H9 (cell line): ENCODE results near the gene ZMYND8. TPM values are rescaled to one million over a fixed set of nuclear protein-coding genes. Genes with fewer than 3 reads are reported as not detected.

Experiments used
- DNase-seq: peaks from one replicate; pipeline ENCODE4 v3.0.0-alpha.2; 2017
- H2AFZ ChIP-seq: one replicate; pipeline ENCODE4 v1.6.1; 2013; ENCODE audit warnings: mild to moderate bottlenecking, low read length, control low read depth, moderate library complexity
- H2AK5ac ChIP-seq: 2 replicates; pipeline ENCODE4 v1.6.1; 2013; ENCODE audit warnings: low read length, control low read depth, mixed read lengths; ENCODE audit not compliant: insufficient read length
- H2BK120ac ChIP-seq: one replicate; pipeline ENCODE4 v1.6.1; 2013; ENCODE audit warnings: low read depth, mild to moderate bottlenecking, low read length, control low read depth, inconsistent platforms; ENCODE audit not compliant: poor library complexity, severe bottlenecking
- H2BK12ac ChIP-seq: 2 replicates; pipeline ENCODE4 v1.6.1; 2013; ENCODE audit warnings: low read length, control low read depth, mixed read lengths, low read depth; ENCODE audit not compliant: insufficient read length
- H2BK15ac ChIP-seq: 2 replicates; pipeline ENCODE4 v1.6.1; 2013; ENCODE audit warnings: low read depth, low read length, control low read depth
- H2BK20ac ChIP-seq: one replicate; pipeline ENCODE4 v1.6.1; 2013; ENCODE audit warnings: low read depth, mild to moderate bottlenecking, low read length, control low read depth, inconsistent platforms; ENCODE audit not compliant: poor library complexity, severe bottlenecking
- H2BK5ac ChIP-seq: 2 replicates; pipeline ENCODE4 v1.6.1; 2013; ENCODE audit warnings: low read length, control low read depth, mixed read lengths; ENCODE audit not compliant: insufficient read length
- H3K14ac ChIP-seq: 2 replicates; pipeline ENCODE4 v1.6.1; 2013; ENCODE audit warnings: low read length, control low read depth; ENCODE audit not compliant: insufficient read depth
- H3K18ac ChIP-seq: 2 replicates; pipeline ENCODE4 v1.6.1; 2013; ENCODE audit warnings: low read depth, mild to moderate bottlenecking, mixed read lengths, low read length, control low read depth; ENCODE audit not compliant: insufficient read length
- H3K23ac ChIP-seq: 2 replicates; pipeline ENCODE4 v1.6.1; 2013; ENCODE audit warnings: low read length, control low read depth, mixed read lengths, low read depth; ENCODE audit not compliant: insufficient read length
- H3K23me2 ChIP-seq: 2 replicates; pipeline ENCODE4 v1.6.1; 2013; ENCODE audit warnings: low read depth, mild to moderate bottlenecking, mixed read lengths, low read length, control low read depth; ENCODE audit not compliant: insufficient read length, poor library complexity, severe bottlenecking
- H3K27ac ChIP-seq: 2 replicates; pipeline ENCODE4 v1.5.1; 2013; ENCODE audit warnings: low read length, control low read depth, mixed read lengths, low read depth; ENCODE audit not compliant: insufficient read length
- H3K27me3 ChIP-seq: 2 replicates; pipeline ENCODE4 v1.6.1; 2013; ENCODE audit warnings: low read length, control low read depth, inconsistent platforms; ENCODE audit not compliant: insufficient read depth
- H3K4ac ChIP-seq: 2 replicates; pipeline ENCODE4 v1.6.1; 2013; ENCODE audit warnings: low read depth, mild to moderate bottlenecking, control low read depth, inconsistent platforms, low read length, moderate library complexity
- H3K4me1 ChIP-seq: 2 replicates; pipeline ENCODE4 v1.6.1; 2013; ENCODE audit warnings: low read length, control low read depth, inconsistent platforms; ENCODE audit not compliant: insufficient read depth
- H3K4me2 ChIP-seq: 2 replicates; pipeline ENCODE4 v1.6.1; 2013; ENCODE audit warnings: low read length, control low read depth, mixed read lengths; ENCODE audit not compliant: insufficient read length, insufficient read depth
- H3K56ac ChIP-seq: 2 replicates; pipeline ENCODE4 v1.6.1; 2013; ENCODE audit warnings: low read depth, mild to moderate bottlenecking, mixed read lengths, low read length, control low read depth; ENCODE audit not compliant: insufficient read length
- H3K79me1 ChIP-seq: 2 replicates; pipeline ENCODE4 v1.6.1; 2013; ENCODE audit warnings: low read depth, mild to moderate bottlenecking, moderate library complexity, low read length, control low read depth, inconsistent platforms; ENCODE audit not compliant: insufficient read depth, poor library complexity, severe bottlenecking
- H3K79me2 ChIP-seq: 2 replicates; pipeline ENCODE4 v1.6.1; 2013; ENCODE audit warnings: low read length, control low read depth, inconsistent platforms; ENCODE audit not compliant: insufficient read depth
- H3K9ac ChIP-seq: 2 replicates; pipeline ENCODE4 v1.6.1; 2013; ENCODE audit warnings: low read length, control low read depth, mixed read lengths; ENCODE audit not compliant: insufficient read length; ENCODE audit errors: extremely low read depth
- H3K9me3 ChIP-seq: one replicate; pipeline ENCODE4 v1.6.1; 2013; ENCODE audit warnings: low read depth, low read length, inconsistent platforms; ENCODE audit not compliant: control insufficient read depth
- H3T11ph ChIP-seq: one replicate; pipeline ENCODE4 v1.6.1; 2013; ENCODE audit warnings: mild to moderate bottlenecking, low read length, control low read depth, inconsistent platforms
- H4K20me1 ChIP-seq: one replicate; pipeline ENCODE4 v1.6.1; 2013; ENCODE audit not compliant: control insufficient read depth, insufficient read length, insufficient read depth
- H4K5ac ChIP-seq: 2 replicates; pipeline ENCODE4 v1.6.1; 2013; ENCODE audit warnings: low read depth, mild to moderate bottlenecking, mixed read lengths, low read length, control low read depth; ENCODE audit not compliant: insufficient read length
- H4K8ac ChIP-seq: replicated peaks from 2 replicates; pipeline ENCODE4 v1.6.1; 2013; ENCODE audit warnings: low read length, control low read depth, mixed read lengths, low read depth; ENCODE audit not compliant: insufficient read length
- H4K91ac ChIP-seq: 2 replicates; pipeline ENCODE4 v1.6.1; 2013; ENCODE audit warnings: low read depth, mild to moderate bottlenecking, moderate library complexity, mixed read lengths, low read length, control low read depth; ENCODE audit not compliant: insufficient read length
- H3K27ac Mint-ChIP-seq, 3 experiments: 2 replicates in 2 of 3; 3 replicates in 1 of 3; pipeline ENCODE4 v1.8.0; 2020 to 2021; ENCODE audit warnings: mixed read lengths in 3 of 3, mild to moderate bottlenecking in 1 of 3, moderate library complexity in 1 of 3
- H3K27me3 Mint-ChIP-seq: 2 replicates; pipeline ENCODE4 v1.8.0; 2021; ENCODE audit warnings: low read depth, mild to moderate bottlenecking, moderate library complexity, mixed read lengths
- H3K36me3 Mint-ChIP-seq, 3 experiments: 2 replicates in 2 of 3; 3 replicates in 1 of 3; pipeline ENCODE4 v1.8.0; 2020 to 2021; ENCODE audit warnings: low read depth in 3 of 3, mixed read lengths in 3 of 3; ENCODE audit not compliant: insufficient read depth in 1 of 3
- H3K4me1 Mint-ChIP-seq, 2 experiments: 2 replicates each; pipeline ENCODE4 v1.8.0; 2020; ENCODE audit warnings: mixed read lengths in 2 of 2
- H3K4me3 Mint-ChIP-seq, 2 experiments: 2 replicates in 1 of 2; 3 replicates in 1 of 2; pipeline ENCODE4 v1.8.0; 2020 to 2021; ENCODE audit warnings: mild to moderate bottlenecking in 2 of 2, mixed read lengths in 2 of 2, moderate library complexity in 1 of 2
- H3K9me3 Mint-ChIP-seq, 2 experiments: 2 replicates in 1 of 2; 3 replicates in 1 of 2; pipeline ENCODE4 v1.8.0; 2020; ENCODE audit warnings: mild to moderate bottlenecking in 2 of 2, mixed read lengths in 2 of 2, moderate library complexity in 1 of 2
- CTCF ChIP-seq: fragments of 200-600 bp; sonication (generic); conservative IDR thresholded peaks from 3 replicates; pipeline ENCODE4 v1.8.0; 2021; ENCODE audit warnings: antibody characterized with exemption, mild to moderate bottlenecking
- WGBS: extraction: QIAGEN DNeasy Blood & Tissue Kit; methylation state at CpG from one replicate; pipeline ENCODE4 v1.1.7; 2013; ENCODE audit warnings: missing lambda C conversion rate, low lambda C conversion rate, mixed read lengths; ENCODE audit not compliant: insufficient read length; ENCODE audit errors: extremely low coverage; 5-methylcytosine and 5-hydroxymethylcytosine counted together
- total RNA-seq: library from RNA; stranded (reverse); gene quantifications from 2 replicates; pipeline ENCODE4 v1.2.1, GENCODE V29; 2021

The ZMYND8 gene
- total RNA-seq, 1 experiment from 2014 or later: 158 TPM

GRCh38 chr20:47311967-47312681 is 44.4 kb downstream of the ZMYND8 start:
- no peaks in the 10 kb centered on the region for H4K20me1 ChIP-seq
- peak overlapping the region in 1 of 2 experiments; percentile 3; a peak in 1 of 5 replicates for H3K4me3 Mint-ChIP-seq

More at GRCh38 chr20:47311967-47312681, 44.4 kb downstream of the ZMYND8 start:
- Mint-ChIP-seq H3K36me3 (peaks cover 17 to 62% (median 36%) of the 10 kb centered on the region in 3 experiments), H3K4me1 (peaks cover 54 to 62% of the 10 kb centered on the region in 2 experiments), H3K9me3 (no peaks in the 10 kb centered on the region), H3K27ac (peak overlapping the region; percentile 42 to 82 (median 78); a peak in 6 of 7 replicates), H3K27me3 (no peaks in the 10 kb centered on the region; the same call in 1 of the 2 replicates)
- WGBS: no CpG with 5 or more reads among the region's 11 CpGs
- H3K23ac ChIP-seq: no peak overlapping the region
- no peak overlapping the region for H3T11ph ChIP-seq
- H3K18ac ChIP-seq: no peak overlapping the region
- no peak for DNase-seq
- H4K91ac ChIP-seq: no peak overlapping the region
- H3K27ac ChIP-seq: no peak overlapping the region
- H2BK12ac ChIP-seq: no peak overlapping the region
- no peak overlapping the region for H3K9ac ChIP-seq
- peaks cover 18% of the 10 kb centered on the region for H3K79me1 ChIP-seq
- H3K4me2 ChIP-seq: no peak overlapping the region
- H2BK20ac ChIP-seq: no peak overlapping the region
- no peak overlapping the region for H2BK120ac ChIP-seq
- no peak overlapping the region for H2BK5ac ChIP-seq
- no peak overlapping the region for H2AFZ ChIP-seq
- no peak overlapping the region for H4K5ac ChIP-seq
- H3K4ac ChIP-seq: no peak overlapping the region
- peak; percentile 38; the same call in 2 of the 3 replicates for TF ChIP-seq CTCF
- peaks cover 44% of the 10 kb centered on the region; the same call in 1 of the 2 replicates for H3K79me2 ChIP-seq
- peaks cover 25% of the 10 kb centered on the region for H3K4me1 ChIP-seq
- H3K9me3 ChIP-seq: no peaks in the 10 kb centered on the region
- no peak overlapping the region for H2AK5ac ChIP-seq
- no peaks in the 10 kb centered on the region for H3K27me3 ChIP-seq
- no peak overlapping the region for H4K8ac ChIP-seq
- no peaks in the 10 kb centered on the region for H3K23me2 ChIP-seq
- no peak overlapping the region for H2BK15ac ChIP-seq
- H3K56ac ChIP-seq: no peak overlapping the region
- H3K14ac ChIP-seq: no peak overlapping the region
